Tibial nerve (tissue), 4 donors: Measurements from ENCODE around the gene OSBPL3.
"Not testable (repeated sequence)": the region's sequence is repeated elsewhere in the genome, so short reads cannot be mapped to it uniquely, and the experiment has no call there.

Experiments
- EP300 ChIP-seq, 2 donors: sonication (generic); formaldehyde crosslinking; IDR thresholded peaks; one replicate each; pipeline ENCODE4 v1.6.1; 2017; ENCODE audit warnings: antibody characterized with exemption in 2 of 2, mild to moderate bottlenecking in 1 of 2
- POLR2A ChIP-seq, 2 donors: fragments of 450-650 bp; IDR thresholded peaks; one replicate each; pipeline ENCODE4 v1.6.1; 2017; ENCODE audit warnings: antibody characterized with exemption in 2 of 2, mild to moderate bottlenecking in 2 of 2, moderate library complexity in 2 of 2
- TF ChIP-seq, protein P1 (sequence below), 5 experiments: fragments of 200-600 bp in 3 of 5; fragments of 450-650 bp in 2 of 5; sonication (generic) in 3 of 5; IDR thresholded peaks; one replicate each; pipeline ENCODE4 v1.5.1; 2016 to 2019; ENCODE audit warnings: antibody characterized with exemption in 5 of 5, mild to moderate bottlenecking in 3 of 5, moderate library complexity in 2 of 5

- not testable (repeated sequence) for TF ChIP-seq POLR2A, EP300 (IDR thresholded peaks at IDR 0.05)
- TF ChIP-seq, protein P1, sequence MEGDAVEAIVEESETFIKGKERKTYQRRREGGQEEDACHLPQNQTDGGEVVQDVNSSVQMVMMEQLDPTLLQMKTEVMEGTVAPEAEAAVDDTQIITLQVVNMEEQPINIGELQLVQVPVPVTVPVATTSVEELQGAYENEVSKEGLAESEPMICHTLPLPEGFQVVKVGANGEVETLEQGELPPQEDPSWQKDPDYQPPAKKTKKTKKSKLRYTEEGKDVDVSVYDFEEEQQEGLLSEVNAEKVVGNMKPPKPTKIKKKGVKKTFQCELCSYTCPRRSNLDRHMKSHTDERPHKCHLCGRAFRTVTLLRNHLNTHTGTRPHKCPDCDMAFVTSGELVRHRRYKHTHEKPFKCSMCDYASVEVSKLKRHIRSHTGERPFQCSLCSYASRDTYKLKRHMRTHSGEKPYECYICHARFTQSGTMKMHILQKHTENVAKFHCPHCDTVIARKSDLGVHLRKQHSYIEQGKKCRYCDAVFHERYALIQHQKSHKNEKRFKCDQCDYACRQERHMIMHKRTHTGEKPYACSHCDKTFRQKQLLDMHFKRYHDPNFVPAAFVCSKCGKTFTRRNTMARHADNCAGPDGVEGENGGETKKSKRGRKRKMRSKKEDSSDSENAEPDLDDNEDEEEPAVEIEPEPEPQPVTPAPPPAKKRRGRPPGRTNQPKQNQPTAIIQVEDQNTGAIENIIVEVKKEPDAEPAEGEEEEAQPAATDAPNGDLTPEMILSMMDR (IDR thresholded peaks at IDR 0.05) = not testable (repeated sequence)
Observed at GRCh38 chr7:24794751-24795406, 185.1 kb downstream of the OSBPL3 start.
